ENCODE measurements around the gene EIF4G1.

EIF4G1 gene

GRCh38 chr3:184366619-184367289, 52.3 kb downstream of the EIF4G1 start:
- Histone ChIP-seq H4K20me1 (ENCODE audit: control insufficient read depth, insufficient read depth, low read depth, low read length) (peaks cover 6% of the 10 kb centered on the region; the same call in 1 of the 2 replicates), H3K9me2 (replicated peaks; ENCODE audit: control insufficient read depth, low read length) (no peaks in the 10 kb centered on the region), H3K9me3 (ENCODE audit: control insufficient read depth, insufficient read depth, low read length) (no peaks in the 10 kb centered on the region), H3K4me3 (ENCODE audit: low read length) (no peak overlapping the region), H3K27ac (ENCODE audit: low read depth, low read length) (no peak overlapping the region), H3K4me1 (ENCODE audit: control insufficient read depth, low read length) (peaks cover 11% of the 10 kb centered on the region), H3K27me3 (ENCODE audit: control insufficient read depth, low read length) (no peaks in the 10 kb centered on the region), H3K79me2 (ENCODE audit: control insufficient read depth, low read length) (peaks cover 33% of the 10 kb centered on the region), H3K36me3 (ENCODE audit: control insufficient read depth, low read length) (peaks cover 64% of the 10 kb centered on the region), H3F3A (ENCODE audit: control insufficient read depth, insufficient read depth) (peaks cover 14% of the 10 kb centered on the region; the same call in 1 of the 2 replicates), H3K4me2 (ENCODE audit: low read length) (no peak overlapping the region)
- TF ChIP-seq CTCF (IDR thresholded peaks at IDR 0.05; ENCODE audit: low read depth, low read length, poor library complexity, severe bottlenecking): no peak

- Histone ChIP-seq H4K20me1 (ENCODE audit: control insufficient read depth, insufficient read depth, low read depth, low read length) (peaks cover 6% of the 10 kb centered on the region; the same call in 1 of the 2 replicates), H3F3A (ENCODE audit: control insufficient read depth, insufficient read depth) (peaks cover 17% of the 10 kb centered on the region; the same call in 1 of the 2 replicates), H3K4me3 (ENCODE audit: low read length) (no peak overlapping the region), H3K4me1 (ENCODE audit: control insufficient read depth, low read length) (peaks cover 11% of the 10 kb centered on the region), H3K27ac (ENCODE audit: low read depth, low read length) (no peak overlapping the region), H3K79me2 (ENCODE audit: control insufficient read depth, low read length) (peaks cover 22% of the 10 kb centered on the region), H3K36me3 (ENCODE audit: control insufficient read depth, low read length) (peaks cover 58% of the 10 kb centered on the region), H3K4me2 (ENCODE audit: low read length) (no peak overlapping the region), H3K27me3 (ENCODE audit: control insufficient read depth, low read length) (0 out of 2 replicates have a peak, but pooled peaks cover under 1% of the 10 kb centered on the region), H3K9me2 (replicated peaks; ENCODE audit: control insufficient read depth, low read length) (no peaks in the 10 kb centered on the region), H3K9me3 (ENCODE audit: control insufficient read depth, insufficient read depth, low read length) (no peaks in the 10 kb centered on the region)
- TF ChIP-seq EZH2phosphoT487 (IDR thresholded peaks at IDR 0.05; ENCODE audit: borderline replicate concordance, low read length) (no peak), CTCF (IDR thresholded peaks at IDR 0.05; ENCODE audit: low read depth, low read length, poor library complexity, severe bottlenecking) (no peak)
Observed at GRCh38 chr3:184368116-184368515, 53.7 kb downstream of the EIF4G1 start.

- peaks cover 54% of the 10 kb centered on the region for H3K36me3 ChIP-seq (ENCODE audit: control insufficient read depth, low read length)
- peaks cover 17% of the 10 kb centered on the region for H3K79me2 ChIP-seq (ENCODE audit: control insufficient read depth, low read length)
- H3F3A ChIP-seq (ENCODE audit: control insufficient read depth, insufficient read depth): peaks cover 17% of the 10 kb centered on the region; the same call in 1 of the 2 replicates
- H3K4me3 ChIP-seq (ENCODE audit: low read length): no peak overlapping the region
- H3K27me3 ChIP-seq (ENCODE audit: control insufficient read depth, low read length): 0 out of 2 replicates have a peak, but pooled peaks cover 6% of the 10 kb centered on the region
- no peak overlapping the region for H3K27ac ChIP-seq (ENCODE audit: low read depth, low read length)
- no peaks in the 10 kb centered on the region for H3K9me3 ChIP-seq (ENCODE audit: control insufficient read depth, insufficient read depth, low read length)
- no peak overlapping the region for H3K4me2 ChIP-seq (ENCODE audit: low read length)
- TF ChIP-seq CTCF (IDR thresholded peaks at IDR 0.05; ENCODE audit: low read depth, low read length, poor library complexity, severe bottlenecking): no peak
- no peak for TF ChIP-seq EZH2phosphoT487 (IDR thresholded peaks at IDR 0.05; ENCODE audit: borderline replicate concordance, low read length)
- peaks cover 11% of the 10 kb centered on the region for H3K4me1 ChIP-seq (ENCODE audit: control insufficient read depth, low read length)
- H4K20me1 ChIP-seq (ENCODE audit: control insufficient read depth, insufficient read depth, low read depth, low read length): peaks cover 6% of the 10 kb centered on the region; the same call in 1 of the 2 replicates
- H3K9me2 ChIP-seq (replicated peaks; ENCODE audit: control insufficient read depth, low read length): no peaks in the 10 kb centered on the region
Observed at GRCh38 chr3:184368586-184369183, 54.3 kb downstream of the EIF4G1 start.
